ENCODE data around the gene PFKFB1.

- no peak for TF ChIP-seq CTCF (conservative IDR thresholded peaks at IDR 0.05 in 1 of 2, IDR thresholded peaks at IDR 0.05 in 1 of 2; ENCODE audit: low read depth in 1 of 2, low read length in 2 of 2)
- no peak for TF ChIP-seq EZH2 (IDR thresholded peaks at IDR 0.05; ENCODE audit: low read length, missing control alignments)
These were observed 29.1 kb downstream of the PFKFB1 start for GRCh38 chrX:54964766-54965497.
